OCI-M2 (cell line): Measurements from ENCODE around the gene URM1.
"Not testable (repeated sequence)": the region's sequence is repeated elsewhere in the genome, so short reads cannot be mapped to it uniquely, and the experiment has no call there.

ENCODE experiments used
- DNase-seq: peaks from one replicate; lab custom pipeline; 2025; ENCODE audit not compliant: unreplicated experiment; lab: John Stamatoyannopoulos, UW

The URM1 gene

DNA sequence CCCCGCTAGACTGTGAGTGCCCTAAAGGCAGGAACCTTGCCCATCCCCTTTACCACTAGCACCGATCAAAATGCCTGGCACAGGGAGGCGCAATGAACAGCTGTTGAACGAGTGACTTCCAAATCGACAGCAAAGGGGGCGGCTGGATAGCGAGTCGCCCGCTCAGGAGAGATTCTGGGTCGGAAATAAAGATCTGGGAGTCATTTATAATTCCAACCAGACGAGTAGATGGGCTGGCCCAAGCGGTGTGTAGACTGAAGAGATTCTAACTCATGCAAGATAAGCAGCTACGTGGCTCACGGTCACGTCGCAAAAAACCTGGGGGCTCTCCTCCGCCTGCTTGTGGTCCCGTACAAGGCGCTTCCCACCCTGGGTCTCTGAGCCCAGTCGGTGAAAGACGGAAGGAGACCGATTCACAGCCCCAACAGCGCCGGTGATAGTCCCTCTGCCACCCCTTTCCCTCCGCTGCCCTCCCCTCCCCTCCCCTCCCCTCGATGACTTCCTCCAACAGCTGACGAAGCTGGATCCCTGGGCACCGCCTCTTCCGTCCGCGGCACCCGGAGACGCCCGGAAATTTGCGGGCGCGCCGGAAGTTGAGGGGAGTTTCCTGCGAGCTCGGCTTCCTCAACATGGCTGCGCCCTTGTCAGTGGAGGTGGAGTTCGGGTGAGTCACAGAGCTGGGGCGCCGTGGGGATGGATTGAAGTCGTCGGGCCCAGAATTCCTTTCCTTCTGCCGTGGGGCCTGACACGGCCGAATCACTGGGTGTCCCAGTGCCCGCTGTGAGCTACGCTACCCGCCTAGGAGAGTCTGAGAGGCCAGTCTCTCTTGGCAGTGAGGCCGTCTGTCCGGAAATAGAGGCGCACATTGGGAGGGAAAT lies at the start of gene URM1:
Gene URM1 (plus strand): TSS at position 623 of the 878 bp plus-strand sequence. CDS start 7 bp downstream, at position 630.
- DNase-seq = peak; percentile 38

- no peak for DNase-seq
These were observed 49.2 kb upstream of the URM1 start for GRCh38 chr9:128321879-128322403.

- DNase-seq = peak; percentile 84
These were observed 48.6 kb upstream of the URM1 start, which contains the start of the genes COQ4 and TRUB2 for GRCh38 chr9:128322404-128323211. Gene COQ4, plus strand, starts transcription at chr9:128322839. Its CDS starts 20 bp downstream, at chr9:128322859. Gene TRUB2, minus strand, starts transcription at chr9:128322447. Its CDS starts 39 bp downstream, at chr9:128322408.

DNA sequence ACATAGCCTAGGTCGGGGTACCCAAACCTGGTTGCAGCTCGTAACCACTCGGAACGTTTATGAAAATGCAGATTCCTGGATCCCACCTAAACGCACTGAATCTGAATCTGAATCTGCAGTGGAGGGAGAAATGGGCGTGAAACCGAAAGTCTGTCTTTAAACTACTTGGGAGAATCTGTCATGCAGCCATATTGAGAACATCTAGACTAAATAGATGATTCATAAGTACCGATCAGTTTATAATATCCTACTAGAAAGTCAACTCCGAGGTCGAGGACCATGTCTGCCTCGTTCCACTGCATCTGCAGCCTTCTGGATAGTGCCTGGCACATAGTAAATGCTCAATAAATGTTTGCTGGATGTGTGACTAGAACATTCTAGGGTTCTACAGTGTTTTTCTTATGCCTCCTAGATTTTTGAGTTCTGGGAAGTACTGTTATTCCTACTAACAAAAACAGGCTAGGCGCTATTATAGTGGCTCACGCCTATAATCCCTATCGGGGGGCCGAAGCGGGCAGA lies 47.9 kb upstream of the URM1 start:
- DNase-seq = no peak

- DNase-seq = no peak
These were observed 47.4 kb upstream of the URM1 start for GRCh38 chr9:128323791-128324190.

- no peak for DNase-seq
These were observed 46.8 kb upstream of the URM1 start for GRCh38 chr9:128324401-128324800.

DNA sequence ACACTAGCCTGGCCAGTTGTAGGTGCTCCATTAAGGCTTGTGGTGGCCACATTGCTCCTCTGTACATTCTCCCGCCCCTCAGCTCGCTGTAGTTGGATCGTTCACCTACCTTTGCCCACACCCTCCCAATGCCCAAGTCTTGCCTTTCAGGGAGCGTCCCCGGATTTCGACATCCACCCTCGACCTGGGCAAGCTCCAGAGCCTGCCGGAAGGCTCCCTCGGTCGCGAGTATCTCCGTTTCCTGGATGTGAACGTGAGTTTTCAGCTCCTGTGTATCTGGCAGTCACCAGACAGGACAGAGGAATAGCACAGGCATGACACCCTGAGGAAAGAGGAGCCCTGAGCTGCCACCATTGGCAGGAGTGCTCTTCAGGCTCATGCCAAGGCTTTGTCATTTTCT lies 45.5 kb upstream of the URM1 start:
- no peak for DNase-seq

DNA sequence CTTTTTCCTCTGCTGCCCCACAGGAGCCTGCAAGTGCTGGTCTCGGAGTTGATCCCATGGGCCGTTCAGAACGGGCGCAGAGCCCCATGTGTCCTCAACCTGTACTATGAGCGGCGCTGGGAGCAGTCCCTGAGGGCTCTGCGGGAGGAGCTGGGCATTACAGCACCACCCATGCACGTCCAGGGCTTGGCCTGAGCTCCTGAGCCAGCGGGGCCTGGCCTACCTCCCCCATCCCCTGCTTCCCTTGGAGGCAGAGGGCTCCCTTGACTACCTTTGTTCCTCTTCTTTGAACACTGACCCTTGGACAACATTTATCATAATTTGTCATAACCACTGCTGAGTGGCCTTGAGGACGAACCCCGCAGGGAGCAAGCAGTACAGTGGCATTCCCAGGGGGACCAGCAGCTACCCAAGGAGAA lies 37.7 kb upstream of the URM1 start:
- no peak for DNase-seq

DNA sequence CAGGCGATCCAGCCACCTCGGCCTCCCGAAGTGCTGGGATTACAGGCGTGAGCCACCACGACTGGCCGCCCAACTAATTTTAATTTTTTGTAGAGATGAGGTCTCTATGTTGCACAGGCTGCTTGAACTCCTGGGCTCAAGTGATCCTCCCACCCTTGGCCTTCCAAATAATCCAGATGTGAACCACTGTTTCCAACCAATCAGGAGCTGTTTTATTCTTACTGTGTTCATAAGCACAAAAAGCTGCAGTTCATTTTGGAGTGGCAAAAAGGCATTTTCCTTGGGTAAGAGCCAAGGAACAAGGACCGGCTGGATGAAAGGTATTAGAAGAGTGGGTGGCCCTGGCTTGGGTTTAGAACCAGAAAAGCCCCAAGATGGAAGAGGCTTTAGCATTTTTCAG lies 36.0 kb upstream of the URM1 start:
- DNase-seq = no peak

GRCh38 chr9:128335914-128336313 lies 35.3 kb upstream of the URM1 start:
- no peak for DNase-seq

GRCh38 chr9:128337936-128338335 lies 33.2 kb upstream of the URM1 start:
- no peak for DNase-seq

- DNase-seq = not testable (repeated sequence)
These were observed 32.1 kb upstream of the URM1 start for GRCh38 chr9:128338852-128339614.

DNA sequence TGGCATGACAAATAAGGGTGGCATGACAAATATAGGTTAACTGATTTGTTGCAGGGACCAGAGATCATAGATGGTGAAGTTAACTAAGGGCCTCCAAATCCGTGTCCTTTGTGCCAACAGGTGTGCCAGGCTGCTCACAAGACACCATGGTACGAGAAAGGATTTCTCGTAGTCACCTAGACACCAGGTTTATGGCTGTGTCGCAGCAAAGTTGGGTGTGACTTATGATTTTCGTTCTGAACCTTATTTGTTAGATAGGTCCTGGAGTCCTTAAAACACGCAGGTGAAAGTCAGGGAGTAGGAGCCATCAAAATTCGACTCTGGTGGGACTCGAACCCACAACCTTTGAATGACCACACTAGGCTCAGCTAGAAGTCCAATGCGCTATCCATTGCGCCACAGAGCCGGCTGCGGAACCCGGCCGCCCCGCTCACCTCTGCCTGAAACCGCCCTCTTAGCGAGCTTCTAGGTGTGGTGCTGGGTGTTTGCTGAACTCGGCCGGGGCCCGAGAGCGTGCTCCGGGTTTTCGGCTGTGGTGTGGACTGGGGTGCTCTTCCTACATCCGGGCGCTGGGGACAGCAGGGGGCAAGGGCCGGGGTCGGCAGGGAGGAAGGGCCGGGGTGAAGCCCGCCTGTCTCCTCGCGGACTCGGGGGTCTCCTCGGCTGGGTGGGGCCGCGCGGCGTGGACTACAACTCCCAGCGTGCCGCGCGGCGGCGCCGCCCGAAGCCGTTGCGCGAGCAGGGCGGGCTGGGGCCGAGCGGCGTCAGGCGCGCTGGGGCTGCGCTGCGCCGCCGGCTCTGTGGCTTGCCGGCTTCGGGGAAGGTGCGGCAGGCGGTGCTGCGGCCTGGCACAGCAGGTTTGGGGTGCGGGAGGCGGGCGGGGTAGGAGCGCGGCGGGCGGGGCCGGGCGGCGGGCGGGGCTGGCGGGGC lies 31.1 kb upstream of the URM1 start, which contains the start of gene SLC27A4:
Gene SLC27A4 (plus strand): TSS at position 767 of the 930 bp plus-strand sequence. CDS start 2,606 bp downstream, outside the sequence.
- DNase-seq = no peak

- no peak for DNase-seq
These were observed 30.3 kb upstream of the URM1 start for GRCh38 chr9:128340691-128341434.

DNA sequence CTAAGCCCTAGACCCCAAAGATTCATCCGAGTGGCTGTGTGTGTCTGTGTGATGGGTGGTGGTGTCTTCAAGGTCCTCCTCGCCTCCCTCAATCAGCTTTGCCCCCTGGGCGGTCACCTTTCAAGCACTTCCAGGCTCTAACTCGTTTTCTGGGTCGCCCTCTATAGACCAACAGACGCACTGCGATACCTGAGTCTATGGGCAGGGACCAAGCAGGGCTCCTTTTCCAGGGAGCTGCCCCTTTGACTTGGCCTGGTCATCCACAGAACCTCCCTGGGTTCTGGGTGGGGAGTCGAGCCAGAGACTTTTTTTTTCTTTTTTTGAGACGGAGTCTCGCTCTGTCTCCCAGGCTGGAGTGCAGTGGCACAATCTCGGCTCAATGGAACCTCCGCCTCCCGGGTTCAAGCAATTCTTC lies 29.7 kb upstream of the URM1 start:
- DNase-seq = peak; percentile 36

DNA sequence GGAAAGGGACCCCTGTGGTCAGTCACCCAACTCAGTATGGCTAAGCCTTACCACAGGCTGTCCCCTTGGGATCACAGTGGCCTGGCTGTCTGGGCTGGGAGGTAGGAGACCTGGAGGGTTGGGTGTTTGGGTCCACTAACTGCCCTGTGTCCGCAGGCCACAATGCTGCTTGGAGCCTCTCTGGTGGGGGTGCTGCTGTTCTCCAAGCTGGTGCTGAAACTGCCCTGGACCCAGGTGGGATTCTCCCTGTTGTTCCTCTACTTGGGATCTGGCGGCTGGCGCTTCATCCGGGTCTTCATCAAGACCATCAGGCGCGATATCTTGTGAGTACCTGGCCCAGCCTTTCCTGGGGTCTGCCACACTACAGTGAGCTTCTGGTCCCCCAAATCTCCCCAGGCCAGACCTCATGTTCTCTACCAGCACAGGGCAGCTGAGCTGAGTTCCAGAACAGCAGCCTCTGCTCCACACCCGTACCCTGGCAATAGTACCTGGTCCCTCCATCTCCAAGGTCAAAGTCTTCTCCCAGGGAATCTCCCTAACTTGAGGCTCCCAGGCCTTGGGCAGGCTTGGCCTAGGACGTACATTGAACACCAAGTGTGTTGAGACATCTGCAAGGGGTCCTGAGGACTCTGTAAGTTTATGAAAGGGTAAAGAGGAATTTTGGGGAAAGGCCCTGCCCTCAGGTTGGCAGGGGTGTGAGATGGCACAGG lies 28.0 kb upstream of the URM1 start:
- DNase-seq = no peak

DNA sequence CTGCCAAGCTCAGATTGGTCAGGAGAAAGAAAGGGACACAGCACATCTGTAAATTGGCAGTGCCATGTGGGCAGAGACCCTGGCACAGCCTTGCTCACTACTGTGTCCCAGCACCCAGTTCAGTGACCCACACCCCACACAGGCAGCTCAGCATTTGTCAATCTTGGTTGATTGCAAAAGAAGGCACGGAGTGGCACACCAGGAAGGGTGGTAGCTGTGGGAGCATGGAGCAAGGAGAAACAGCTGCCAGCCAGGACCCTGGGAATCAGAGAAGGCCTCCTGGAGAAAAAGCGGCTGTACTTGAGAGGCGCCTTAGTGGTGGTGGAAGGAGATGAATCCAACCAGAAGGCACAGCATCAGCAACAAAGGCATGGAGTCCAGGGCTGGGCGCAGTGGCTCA lies 27.3 kb upstream of the URM1 start:
- DNase-seq = no peak
